Activated T-cell treated with anti-CD3 and anti-CD28 coated beads, Interleukin-2, amount 50 U/mL, for 1 hour (primary cell): ENCODE results near the gene LRCH1.
"Not testable (repeated sequence)": the region's sequence is repeated elsewhere in the genome, so short reads cannot be mapped to it uniquely, and the experiment has no call there.

Source experiments
- DNase-seq: peaks from one replicate; pipeline ENCODE4 v3.0.0-alpha.2; 2020

LRCH1 gene

GRCh38 chr13:46552889-46553520 lies at the start of gene LRCH1:
TSS of gene LRCH1 (plus strand) at chr13:46553170. CDS start at chr13:46553397, 227 bp downstream.
- peak; percentile 85 for DNase-seq

GRCh38 chr13:46504036-46504435 lies 48.9 kb upstream of the LRCH1 start:
- DNase-seq: no peak

- DNase-seq: no peak
Measured at GRCh38 chr13:46507981-46508380, 45.0 kb upstream of the LRCH1 start.

- DNase-seq: no peak
Measured at GRCh38 chr13:46509981-46510380, 43.0 kb upstream of the LRCH1 start.

GRCh38 chr13:46515803-46516202 lies 37.2 kb upstream of the LRCH1 start:
- DNase-seq: no peak

- no peak for DNase-seq
Measured at GRCh38 chr13:46516599-46517338, 36.2 kb upstream of the LRCH1 start.

GRCh38 chr13:46517748-46518147 lies 35.2 kb upstream of the LRCH1 start:
- DNase-seq: not testable (repeated sequence)

- no peak for DNase-seq
Measured at GRCh38 chr13:46519182-46519581, 33.8 kb upstream of the LRCH1 start.

GRCh38 chr13:46520166-46520565 lies 32.8 kb upstream of the LRCH1 start:
- DNase-seq: no peak

- no peak for DNase-seq
Measured at GRCh38 chr13:46521486-46521885, 31.5 kb upstream of the LRCH1 start.

GRCh38 chr13:46521921-46522747 lies 30.8 kb upstream of the LRCH1 start:
- DNase-seq: no peak

GRCh38 chr13:46522748-46523030 lies 30.3 kb upstream of the LRCH1 start:
- no peak for DNase-seq

GRCh38 chr13:46523972-46524752 lies 28.8 kb upstream of the LRCH1 start:
- DNase-seq: no peak

- no peak for DNase-seq
Measured at GRCh38 chr13:46526100-46526735, 26.8 kb upstream of the LRCH1 start.

GRCh38 chr13:46526740-46527139 lies 26.2 kb upstream of the LRCH1 start:
- no peak for DNase-seq

GRCh38 chr13:46527237-46527636 lies 25.7 kb upstream of the LRCH1 start:
- no peak for DNase-seq

- no peak for DNase-seq
Measured at GRCh38 chr13:46529216-46529919, 23.6 kb upstream of the LRCH1 start.

- no peak for DNase-seq
Measured at GRCh38 chr13:46530084-46530935, 22.7 kb upstream of the LRCH1 start.

- DNase-seq: no peak
Measured at GRCh38 chr13:46531953-46532352, 21.0 kb upstream of the LRCH1 start.

GRCh38 chr13:46535002-46535401 lies 18.0 kb upstream of the LRCH1 start:
- DNase-seq: no peak

GRCh38 chr13:46535825-46536224 lies 17.1 kb upstream of the LRCH1 start:
- DNase-seq: no peak
